AG04449 (cell line): ENCODE measurements around the gene ASXL2.
"Not testable (repeated sequence)": the region's sequence is repeated elsewhere in the genome, so short reads cannot be mapped to it uniquely, and the experiment has no call there.

Experiments used
- CTCF ChIA-PET: fragments of 350-600 bp; formaldehyde crosslinking; extraction: SDS; loops from one replicate; lab custom pipeline; 2021; ENCODE audit warnings: antibody characterized with exemption; lab: Yijun Ruan, JAX
- POLR2A ChIA-PET: fragments of 400-600, 350-600 bp; formaldehyde crosslinking; extraction: SDS; loops from one replicate; lab custom pipeline; 2020; ENCODE audit warnings: antibody characterized with exemption, inconsistent platforms; lab: Yijun Ruan, JAX
- DNase-seq: peaks from one replicate; pipeline ENCODE4 v3.0.0-alpha.2; 2010; ENCODE audit warnings: low read depth, low spot score
- H3K4me3 ChIP-seq: 2 replicates; pipeline ENCODE4 v1.5.1; 2011; ENCODE audit warnings: low read depth, mild to moderate bottlenecking, control low read depth, low read length
- CTCF ChIP-seq: IDR thresholded peaks from one replicate; pipeline ENCODE4 v1.5.1; 2011; ENCODE audit warnings: mild to moderate bottlenecking, moderate library complexity, low read length, control low read depth, inconsistent platforms; ENCODE audit not compliant: insufficient read depth; ENCODE audit errors: missing control alignments

The ASXL2 gene

GRCh38 chr2:25897506-25897905, 19.2 kb upstream of the ASXL2 start:
- H3K4me3 ChIP-seq: no peak overlapping the region
- ChIA-PET CTCF (no interaction called here), POLR2A (no interaction called here)
- no peak for DNase-seq
- TF ChIP-seq CTCF: no peak

GRCh38 chr2:25896308-25896707, 18.0 kb upstream of the ASXL2 start:
- DNase-seq, POLR2A ChIA-PET, H3K4me3 ChIP-seq: not testable (repeated sequence)
- CTCF ChIA-PET: interaction anchor here (1.1 to 1.3 kb wide), 3 partner anchors 9 to 44 kb away, joined by 3 read pairs; no protein-coding TSS in a partner anchor

- H3K4me3 ChIP-seq: no peak overlapping the region
- no peak for TF ChIP-seq CTCF
- ChIA-PET CTCF (interaction anchor here (1.1 to 1.3 kb wide), 3 partner anchors 10 to 43 kb away, joined by 3 read pairs; no protein-coding TSS in a partner anchor), POLR2A (interaction anchor here (0.6 kb wide), 1 partner anchor 15 kb away, joined by 3 read pairs; no protein-coding TSS in a partner anchor)
- DNase-seq: no peak
Observed at GRCh38 chr2:25895610-25896009, 17.3 kb upstream of the ASXL2 start.

- no peak for TF ChIP-seq CTCF
- DNase-seq: no peak
- no peak overlapping the region for H3K4me3 ChIP-seq
- POLR2A ChIA-PET: no interaction called here
- CTCF ChIA-PET: interaction anchor here (0.8 kb wide), 1 partner anchor 12 kb away, joined by 4 read pairs; no protein-coding TSS in a partner anchor
Observed at GRCh38 chr2:25895018-25895417, 16.7 kb upstream of the ASXL2 start.

GRCh38 chr2:25894135-25894830, 16.0 kb upstream of the ASXL2 start:
- no peak for TF ChIP-seq CTCF
- POLR2A ChIA-PET: no interaction called here
- CTCF ChIA-PET: interaction anchor here (0.8 kb wide), 1 partner anchor 11 kb away, joined by 4 read pairs; no protein-coding TSS in a partner anchor
- H3K4me3 ChIP-seq: no peak overlapping the region
- no peak for DNase-seq

- no peak for DNase-seq
- CTCF ChIA-PET: interaction anchor here (0.9 kb wide), 2 partner anchors 10 to 59 kb away, joined by 3 read pairs; no protein-coding TSS in a partner anchor
Observed at GRCh38 chr2:25891672-25892071, 13.4 kb upstream of the ASXL2 start.

More at GRCh38 chr2:25891672-25892071, 13.4 kb upstream of the ASXL2 start:
- POLR2A ChIA-PET: no interaction called here
- no peak for TF ChIP-seq CTCF
- no peak overlapping the region for H3K4me3 ChIP-seq
